ENCODE results near the gene FHIT. TPM values are rescaled to one million over a fixed set of nuclear protein-coding genes. Genes with fewer than 3 reads are reported as not detected.

Gene FHIT
- total RNA-seq, 4 donors from 2014 or later = 7.5 to 20.1 (median 13.5) TPM

- intact Hi-C loops (cut with DNase I; ENCODE audit: low total_unique reads) (no loop called here), in situ Hi-C loops (cut with MboI; ENCODE audit: low pct_ligation_motif_present in 1 of 4, low pct_unique_long_range_greater_than_20kb in 1 of 4, low sequenced_read_pairs in 3 of 4) (no loop called here)
- H3K9me3 ChIP-seq = no peaks in the 10 kb centered on the region
- H3K36me3 ChIP-seq = no peaks in the 10 kb centered on the region
- H3K4me3 ChIP-seq = no peak overlapping the region
- no peak overlapping the region for H3K27ac ChIP-seq
- H3K27me3 ChIP-seq = no peaks in the 10 kb centered on the region
- TF ChIP-seq POLR2A (IDR thresholded peaks at IDR 0.05) = no peak
- no peak for TF ChIP-seq EP300 (IDR thresholded peaks at IDR 0.05; ENCODE audit: low read depth)
- TF ChIP-seq CTCF (IDR thresholded peaks at IDR 0.05) = no peak
- TF ChIP-seq POLR2AphosphoS5 (IDR thresholded peaks at IDR 0.05) = no peak
- 50 to 71% methylated on average over 2 of the region's 2 CpGs for WGBS, 2 donors (ENCODE audit: low coverage in 1 of 2)
- DNase-seq = no peak
- H3K4me1 ChIP-seq = no peaks in the 10 kb centered on the region
Measured at GRCh38 chr3:60336061-60336460, 915.2 kb downstream of the FHIT start.

GRCh38 chr3:60333710-60334109, 917.5 kb downstream of the FHIT start:
- WGBS, 2 donors (ENCODE audit: low coverage in 1 of 2) = 62 to 70% methylated on average over 1 of the region's 1 CpG
- in situ Hi-C loops (cut with MboI; ENCODE audit: low pct_ligation_motif_present in 1 of 4, low pct_unique_long_range_greater_than_20kb in 1 of 4, low sequenced_read_pairs in 3 of 4) = no loop called here
- Histone ChIP-seq H3K4me1 (no peaks in the 10 kb centered on the region), H3K27me3 (no peaks in the 10 kb centered on the region), H3K27ac (no peak overlapping the region), H3K9me3 (no peaks in the 10 kb centered on the region), H3K36me3 (no peaks in the 10 kb centered on the region), H3K4me3 (no peak overlapping the region)
- intact Hi-C loops (cut with DNase I; ENCODE audit: low total_unique reads) = no loop called here
- DNase-seq = no peak
- TF ChIP-seq EP300 (IDR thresholded peaks at IDR 0.05; ENCODE audit: low read depth) = no peak
- TF ChIP-seq POLR2AphosphoS5 (IDR thresholded peaks at IDR 0.05) = no peak
- no peak for TF ChIP-seq POLR2A (IDR thresholded peaks at IDR 0.05)
- no peak for TF ChIP-seq CTCF (IDR thresholded peaks at IDR 0.05)

GRCh38 chr3:60330107-60330506, 921.1 kb downstream of the FHIT start:
- Histone ChIP-seq H3K9me3 (no peaks in the 10 kb centered on the region), H3K36me3 (no peaks in the 10 kb centered on the region), H3K27me3 (no peaks in the 10 kb centered on the region), H3K27ac (no peak overlapping the region), H3K4me3 (no peak overlapping the region), H3K4me1 (peaks cover 0 to 5% (median 2%) of the 10 kb centered on the region in 4 donors)
- no peak for DNase-seq
- 79% methylated on average over 6 of the region's 6 CpGs; no CpG with 5 or more reads in 1 of the 2 donors for WGBS, 2 donors (ENCODE audit: low coverage in 1 of 2)
- intact Hi-C loops (cut with DNase I; ENCODE audit: low total_unique reads) (no loop called here), in situ Hi-C loops (cut with MboI; ENCODE audit: low pct_ligation_motif_present in 1 of 4, low pct_unique_long_range_greater_than_20kb in 1 of 4, low sequenced_read_pairs in 3 of 4) (no loop called here)
- no peak for TF ChIP-seq CTCF (IDR thresholded peaks at IDR 0.05)
- TF ChIP-seq POLR2AphosphoS5 (IDR thresholded peaks at IDR 0.05) = no peak
- no peak for TF ChIP-seq EP300 (IDR thresholded peaks at IDR 0.05; ENCODE audit: low read depth)
- TF ChIP-seq POLR2A (IDR thresholded peaks at IDR 0.05) = no peak

GRCh38 chr3:60325610-60326170, 925.6 kb downstream of the FHIT start:
- H3K4me1 ChIP-seq = peaks cover 0 to 11% (median 3%) of the 10 kb centered on the region in 4 donors
- in situ Hi-C loops (cut with MboI; ENCODE audit: low pct_ligation_motif_present in 1 of 4, low pct_unique_long_range_greater_than_20kb in 1 of 4, low sequenced_read_pairs in 3 of 4) (no loop called here), intact Hi-C loops (cut with DNase I; ENCODE audit: low total_unique reads) (no loop called here)
- WGBS, 2 donors (ENCODE audit: low coverage in 1 of 2) = 42 to 63% methylated on average over 5 of the region's 5 CpGs
- H3K27ac ChIP-seq = no peak overlapping the region
- DNase-seq = peak; percentile 14
- no peaks in the 10 kb centered on the region for H3K9me3 ChIP-seq
- no peak for TF ChIP-seq POLR2A (IDR thresholded peaks at IDR 0.05)
- peak in 3 of 5 experiments; percentile 5 to 43 (median 41) for TF ChIP-seq CTCF (IDR thresholded peaks at IDR 0.05)
- TF ChIP-seq POLR2AphosphoS5 (IDR thresholded peaks at IDR 0.05) = peak in 2 of 3 donors; percentile 22 to 47
- no peaks in the 10 kb centered on the region for H3K36me3 ChIP-seq
- H3K4me3 ChIP-seq = no peak overlapping the region
- no peaks in the 10 kb centered on the region for H3K27me3 ChIP-seq

Measured in transverse colon (tissue), 4 donors.